ENCODE data around the gene ZNF292. TPM values are rescaled to one million over a fixed set of nuclear protein-coding genes. Genes with fewer than 3 reads are reported as not detected.

The ZNF292 gene
- total and polyA plus RNA-seq, 7 donors = 3.0 to 117 (median 50.7) TPM

GRCh38 chr6:87210979-87211378 lies 55.6 kb downstream of the ZNF292 start:
- Histone ChIP-seq H3K27me3 (no peaks in the 10 kb centered on the region), H3K4me1 (peaks cover 0 to 62% (median 12%) of the 10 kb centered on the region in 4 donors), H3K9me3 (no peaks in the 10 kb centered on the region), H3K27ac (no peak overlapping the region), H3K4me3 (no peak overlapping the region), H3K36me3 (peaks cover 0 to 1% (median 0%) of the 10 kb centered on the region in 4 donors)
- intact Hi-C loops (cut with DNase I) = no loop called here
- WGBS, 2 donors = 36 to 67% methylated on average over 1 of the region's 1 CpG
- no peak for DNase-seq
- TF ChIP-seq EP300 (IDR thresholded peaks at IDR 0.05) (no peak), CTCF (IDR thresholded peaks at IDR 0.05) (no peak), POLR2A (IDR thresholded peaks at IDR 0.05) (no peak), POLR2AphosphoS5 (IDR thresholded peaks at IDR 0.05) (no peak)

- no peaks in the 10 kb centered on the region for H3K9me3 ChIP-seq
- H3K4me3 ChIP-seq = no peak overlapping the region
- no peak for TF ChIP-seq EP300 (IDR thresholded peaks at IDR 0.05)
- TF ChIP-seq POLR2AphosphoS5 (IDR thresholded peaks at IDR 0.05) = no peak
- no peak for TF ChIP-seq CTCF (IDR thresholded peaks at IDR 0.05)
- DNase-seq = no peak
- H3K36me3 ChIP-seq = peaks cover 0 to 15% (median 0%) of the 10 kb centered on the region in 4 donors
- intact Hi-C loops (cut with DNase I) = no loop called here
- no peak overlapping the region for H3K27ac ChIP-seq
- H3K27me3 ChIP-seq = no peaks in the 10 kb centered on the region
- H3K4me1 ChIP-seq = peaks cover 0 to 51% (median 12%) of the 10 kb centered on the region in 4 donors
Measured at GRCh38 chr6:87212596-87212995, 57.2 kb downstream of the ZNF292 start.

GRCh38 chr6:87213364-87213763 lies 58.0 kb downstream of the ZNF292 start:
- no peak for DNase-seq
- Histone ChIP-seq H3K4me3 (no peak overlapping the region), H3K27ac (no peak overlapping the region), H3K4me1 (peaks cover 0 to 45% (median 11%) of the 10 kb centered on the region in 4 donors), H3K36me3 (peaks cover 0 to 20% (median 0%) of the 10 kb centered on the region in 4 donors), H3K9me3 (no peaks in the 10 kb centered on the region), H3K27me3 (no peaks in the 10 kb centered on the region)
- no peak for TF ChIP-seq POLR2AphosphoS5 (IDR thresholded peaks at IDR 0.05)
- no peak for TF ChIP-seq POLR2A (IDR thresholded peaks at IDR 0.05)
- no peak for TF ChIP-seq CTCF (IDR thresholded peaks at IDR 0.05)
- TF ChIP-seq EP300 (IDR thresholded peaks at IDR 0.05) = no peak
- 81 to 90% methylated on average over 5 of the region's 5 CpGs for WGBS, 2 donors
- intact Hi-C loops (cut with DNase I) = no loop called here

GRCh38 chr6:87214831-87215230 lies 59.5 kb downstream of the ZNF292 start:
- H3K4me1 ChIP-seq = peaks cover 0 to 31% (median 11%) of the 10 kb centered on the region in 4 donors
- H3K4me3 ChIP-seq = no peak overlapping the region
- no peaks in the 10 kb centered on the region for H3K9me3 ChIP-seq
- H3K27me3 ChIP-seq = no peaks in the 10 kb centered on the region
- peaks cover 0 to 35% (median 0%) of the 10 kb centered on the region in 4 donors for H3K36me3 ChIP-seq
- TF ChIP-seq POLR2A (IDR thresholded peaks at IDR 0.05) (no peak), POLR2AphosphoS5 (IDR thresholded peaks at IDR 0.05) (no peak), EP300 (IDR thresholded peaks at IDR 0.05) (no peak)
- DNase-seq = no peak
- intact Hi-C loops (cut with DNase I) = no loop called here
- no peak overlapping the region for H3K27ac ChIP-seq

- no peak for DNase-seq
- H3K9me3 ChIP-seq = no peaks in the 10 kb centered on the region
- H3K4me1 ChIP-seq = no peaks in the 10 kb centered on the region
- H3K36me3 ChIP-seq = peaks cover 0 to 85% (median 3%) of the 10 kb centered on the region in 4 donors
- H3K27me3 ChIP-seq = no peaks in the 10 kb centered on the region
- intact Hi-C loops (cut with DNase I) = no loop called here
- no peak overlapping the region for H3K27ac ChIP-seq
- WGBS, 2 donors = 87 to 89% methylated on average over 1 of the region's 1 CpG
- H3K4me3 ChIP-seq = no peak overlapping the region
- TF ChIP-seq CTCF (IDR thresholded peaks at IDR 0.05) (no peak), EP300 (IDR thresholded peaks at IDR 0.05) (no peak), POLR2AphosphoS5 (IDR thresholded peaks at IDR 0.05) (no peak), POLR2A (IDR thresholded peaks at IDR 0.05) (no peak)
Measured at GRCh38 chr6:87220997-87221396, 65.6 kb downstream of the ZNF292 start.

Data from sigmoid colon (tissue), 7 donors.